GM12878 (cell line): ENCODE measurements around the gene PID1. TPM values are rescaled to one million over a fixed set of nuclear protein-coding genes. Genes with fewer than 3 reads are reported as not detected.

ENCODE experiments used
- ATAC-seq: fragments of 200-7000 bp; cut with Tn5 transposase; 3 replicates; pipeline ENCODE4 v1.9.1; 2020; ENCODE audit warnings: mild to moderate bottlenecking, moderate library complexity
- BruUV-seq: library from RNA; stranded (reverse); fragments of 400-500 nt; replicated peaks from 2 replicates; lab custom pipeline; 2021; lab: Mats Ljungman, UMichigan
- CTCF ChIA-PET: fragments of 300-600 bp; sonication (Branson Sonifier 250); formaldehyde crosslinking; extraction: SDS; loops from one replicate; lab custom pipeline; 2021; ENCODE audit warnings: inconsistent platforms; lab: Yijun Ruan, JAX
- POLR2A ChIA-PET: fragments of 350-600 bp; formaldehyde crosslinking; extraction: SDS; loops from one replicate; lab custom pipeline; 2021; ENCODE audit warnings: inconsistent platforms; lab: Charles Lee
- RAD21 ChIA-PET: fragments of 300-600 bp; sonication (Branson Sonifier 250); formaldehyde crosslinking; loops from one replicate; lab custom pipeline; 2023; ENCODE audit warnings: antibody characterized with exemption; ENCODE audit not compliant: unreplicated experiment; lab: Charles Lee
- SMC1A ChIA-PET: fragments of 300-600 bp; sonication (Branson Sonifier 250); formaldehyde crosslinking; loops from one replicate; lab custom pipeline; 2023; ENCODE audit not compliant: unreplicated experiment, uncharacterized antibody; lab: Charles Lee
- DNase-seq: peaks from one replicate; pipeline ENCODE4 v3.0.0-alpha.2; 2011; ENCODE audit warnings: low read depth, low spot score
- FAIRE-seq: peaks from 3 replicates; lab custom pipeline; 2011; peaks lifted over from hg19 to GRCh38; lab: Jason Lieb, UNC
- H2AFZ ChIP-seq: 2 replicates; pipeline ENCODE4 v1.6.0; 2011; ENCODE audit warnings: low read depth, low read length, control low read depth; ENCODE audit not compliant: control insufficient read depth
- H3K27ac ChIP-seq: 2 replicates; pipeline ENCODE4 v1.5.1; 2011; ENCODE audit warnings: control low read depth; ENCODE audit not compliant: control insufficient read depth, insufficient read depth
- H3K27me3 ChIP-seq, 2 experiments: replicated peaks in 1 of 2; 2 replicates each; pipeline versions ENCODE4 v1.6.0 to v1.6.1; 2011; ENCODE audit warnings: low read length in 1 of 2; ENCODE audit not compliant: control insufficient read depth in 2 of 2, insufficient read depth in 2 of 2
- H3K36me3 ChIP-seq, 2 experiments: 2 replicates each; pipeline ENCODE4 v1.5.1; 2011; ENCODE audit warnings: low read length in 1 of 2; ENCODE audit not compliant: control insufficient read depth in 2 of 2, insufficient read depth in 2 of 2
- H3K4me1 ChIP-seq: 2 replicates; pipeline ENCODE4 v1.6.1; 2011; ENCODE audit warnings: mild to moderate bottlenecking, low read length, moderate library complexity, mixed read lengths; ENCODE audit not compliant: control insufficient read depth, insufficient read depth
- H3K4me2 ChIP-seq: 2 replicates; pipeline ENCODE4 v1.6.0; 2011; ENCODE audit warnings: control low read depth; ENCODE audit not compliant: control insufficient read depth, insufficient read depth
- H3K4me3 ChIP-seq: fragments of 200-600 bp; sonication (generic); 2 replicates; pipeline ENCODE4 v1.5.1; 2016
- H3K79me2 ChIP-seq: 2 replicates; pipeline ENCODE4 v1.6.0; 2011; ENCODE audit warnings: low read length; ENCODE audit not compliant: control insufficient read depth, insufficient read depth
- H3K9ac ChIP-seq: 2 replicates; pipeline ENCODE4 v1.8.0; 2011; ENCODE audit warnings: low read length, control low read depth, mixed read lengths; ENCODE audit not compliant: control insufficient read depth, insufficient read depth
- H3K9me3 ChIP-seq: replicated peaks from 3 replicates; pipeline ENCODE4 v1.5.1; 2011; ENCODE audit warnings: mild to moderate bottlenecking, low read length; ENCODE audit not compliant: control insufficient read depth, insufficient read depth
- H4K20me1 ChIP-seq: 2 replicates; pipeline ENCODE4 v1.6.0; 2011; ENCODE audit not compliant: control insufficient read depth, insufficient read depth
- BCL11A ChIP-seq: IDR thresholded peaks from 2 replicates; pipeline ENCODE4 v1.6.1; 2011; ENCODE audit warnings: low read depth, low read length
- FOXK2 ChIP-seq: fragments of 450-650 bp; IDR thresholded peaks from 2 replicates; pipeline ENCODE4 v1.6.1; 2017; ENCODE audit warnings: mild to moderate bottlenecking, moderate library complexity
- RBBP5 ChIP-seq: fragments of 200-600 bp; sonication (generic); conservative IDR thresholded peaks from 2 replicates; pipeline ENCODE4 v1.6.1; 2016
- SMAD5 ChIP-seq: IDR thresholded peaks from 2 replicates; pipeline ENCODE4 v1.6.1; 2016; ENCODE audit warnings: antibody characterized with exemption, low read depth
- SP1 ChIP-seq: IDR thresholded peaks from one replicate; pipeline ENCODE4 v1.6.1; 2011; ENCODE audit warnings: low read depth, low read length
- WGBS: methylation state at CpG from one replicate; pipeline ENCODE4 v1.1.6; 2016; ENCODE audit warnings: low lambda C conversion rate; ENCODE audit not compliant: insufficient replicate concordance, insufficient coverage; ENCODE audit errors: missing lambda C conversion rate; 5-methylcytosine and 5-hydroxymethylcytosine counted together
- in situ Hi-C: fragments of 300-500 bp; cut with MboI; formaldehyde crosslinking; loops from 9 replicates; pipeline ENCODE4 v1.14.3; 2018; ENCODE audit warnings: mixed read lengths
- intact Hi-C: fragments of 100-400 bp; cut with micrococcal nuclease; formaldehyde crosslinking; loops from one replicate; pipeline ENCODE4 v1.14.2; 2022; ENCODE audit not compliant: unreplicated experiment
- polyA plus RNA-seq, 11 experiments: library from polyadenylated mRNA; depleted of rRNA in 4 of 11; unstranded in 6 of 11; stranded (reverse) in 5 of 11; fragments of >200 nt; fragmentation: Nextera tagmentation in 4 of 11; fragmentation: Illumina TruSeq in 1 of 11; extraction: Ambion mirVana in 4 of 11; extraction: Trizol in 1 of 11; gene quantifications; 1 replicate in 1 of 11; 2 replicates in 10 of 11; pipeline versions ENCODE4 v1.2.1 to v1.2.3, GENCODE V29; 2011 to 2016; ENCODE audit warnings: inconsistent platforms in 2 of 11, missing spikeins in 2 of 11, low read depth in 1 of 11
- total RNA-seq, 4 experiments: library from RNA; depleted of rRNA in 3 of 4; stranded (reverse); fragments of >200 nt in 3 of 4; fragmentation: Illumina TruSeq in 1 of 4; extraction: Trizol in 1 of 4; gene quantifications; 2 replicates each; pipeline versions ENCODE4 v1.2.1 to v1.2.3, GENCODE V29; 2013 to 2021
- TF ChIP-seq, protein P1 (sequence below): fragments of 450-650 bp; IDR thresholded peaks from 2 replicates; pipeline ENCODE4 v1.6.1; 2016; ENCODE audit warnings: mild to moderate bottlenecking, moderate library complexity, borderline replicate concordance
- TF ChIP-seq, protein P2 (sequence below): fragments of 450-650 bp; formaldehyde crosslinking; IDR thresholded peaks from 2 replicates; pipeline ENCODE4 v1.5.0; 2022; ENCODE audit warnings: mild to moderate bottlenecking, missing genetic modification characterization
- TF ChIP-seq, protein P3 (sequence below), 3 experiments: IDR thresholded peaks in 2 of 3; conservative IDR thresholded peaks in 1 of 3; 2 replicates each; pipeline ENCODE4 v1.5.1; 2011; ENCODE audit warnings: low read depth in 3 of 3, low read length in 3 of 3, mild to moderate bottlenecking in 3 of 3, control low read depth in 2 of 3, moderate library complexity in 2 of 3, inconsistent platforms in 1 of 3, mixed read lengths in 1 of 3; ENCODE audit not compliant: control insufficient read depth in 2 of 3, insufficient read depth in 1 of 3; ENCODE audit errors: extremely low read depth in 1 of 3
- TF ChIP-seq, protein P4 (sequence below): IDR thresholded peaks from 2 replicates; pipeline ENCODE4 v1.6.1; 2011; ENCODE audit warnings: borderline replicate concordance, low read depth, mild to moderate bottlenecking, moderate library complexity, mixed read lengths, low read length; ENCODE audit not compliant: insufficient read depth; ENCODE audit errors: extremely low read length

Gene PID1
- total and polyA plus RNA-seq, 10 of the 15 experiments (the other 5 are each of a cell fraction or from before 2014, with no cell fraction given), result not detected

DNA sequence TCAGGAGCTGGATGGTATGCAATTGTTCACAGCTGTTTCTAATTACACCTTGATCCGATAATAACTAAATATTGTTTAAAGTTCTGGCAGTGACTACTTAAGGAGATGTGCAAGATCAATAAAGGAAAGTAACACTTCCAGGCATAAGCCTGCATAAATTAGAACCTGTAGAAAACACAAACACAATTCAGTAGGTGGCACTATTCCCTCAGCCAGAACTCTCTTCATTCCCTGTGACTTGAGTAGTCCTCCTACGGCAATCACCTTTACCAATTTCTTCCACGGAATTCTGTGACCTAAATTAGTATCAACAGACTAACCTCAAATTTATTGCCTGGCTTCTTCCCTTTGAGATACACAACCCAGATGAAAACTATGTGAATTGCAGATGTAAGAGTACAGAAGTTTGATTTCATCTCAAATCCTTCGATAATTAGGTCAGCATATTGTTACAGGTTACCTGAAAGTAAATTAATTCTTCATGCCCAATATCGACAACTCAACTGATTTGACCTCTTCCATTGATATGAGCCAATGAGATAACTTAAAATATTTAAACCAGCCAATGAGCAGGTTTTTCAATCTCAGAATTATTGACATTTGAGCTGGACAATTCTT lies 137.8 kb downstream of the PID1 start:
- ChIA-PET SMC1A (no interaction called here), POLR2A (no interaction called here), CTCF (interaction anchor here (1.3 kb wide), 1 partner anchor 140 kb away, joined by 5 read pairs; no protein-coding TSS in a partner anchor), RAD21 (interaction anchor here (0.9 kb wide), 1 partner anchor 94 kb away, joined by 3 read pairs; no protein-coding TSS in a partner anchor)
- Histone ChIP-seq H4K20me1 (no peaks in the 10 kb centered on the region), H3K9me3 (no peaks in the 10 kb centered on the region), H3K27me3 (no peaks in the 10 kb centered on the region), H3K4me1 (no peaks in the 10 kb centered on the region), H3K79me2 (no peaks in the 10 kb centered on the region), H3K36me3 (no peaks in the 10 kb centered on the region), H3K4me3 (no peak overlapping the region), H3K27ac (no peak overlapping the region), H2AFZ (no peak overlapping the region), H3K9ac (no peak overlapping the region), H3K4me2 (no peak overlapping the region)
- FAIRE-seq, result no peak
- DNase-seq, result no peak
- peak; percentile 29; the same call in 1 of the 3 replicates for ATAC-seq
- WGBS, result 25% methylated on average over 5 of the region's 5 CpGs
- intact Hi-C loops, result loop anchor here (1.0 kb wide), 1 partner anchor 140 kb away; no protein-coding TSS in a partner anchor
- BruUV-seq, result no TSS peak
- in situ Hi-C loops, result no loop called here
- no peak for TF ChIP-seq SP1
- TF ChIP-seq, protein P1, sequence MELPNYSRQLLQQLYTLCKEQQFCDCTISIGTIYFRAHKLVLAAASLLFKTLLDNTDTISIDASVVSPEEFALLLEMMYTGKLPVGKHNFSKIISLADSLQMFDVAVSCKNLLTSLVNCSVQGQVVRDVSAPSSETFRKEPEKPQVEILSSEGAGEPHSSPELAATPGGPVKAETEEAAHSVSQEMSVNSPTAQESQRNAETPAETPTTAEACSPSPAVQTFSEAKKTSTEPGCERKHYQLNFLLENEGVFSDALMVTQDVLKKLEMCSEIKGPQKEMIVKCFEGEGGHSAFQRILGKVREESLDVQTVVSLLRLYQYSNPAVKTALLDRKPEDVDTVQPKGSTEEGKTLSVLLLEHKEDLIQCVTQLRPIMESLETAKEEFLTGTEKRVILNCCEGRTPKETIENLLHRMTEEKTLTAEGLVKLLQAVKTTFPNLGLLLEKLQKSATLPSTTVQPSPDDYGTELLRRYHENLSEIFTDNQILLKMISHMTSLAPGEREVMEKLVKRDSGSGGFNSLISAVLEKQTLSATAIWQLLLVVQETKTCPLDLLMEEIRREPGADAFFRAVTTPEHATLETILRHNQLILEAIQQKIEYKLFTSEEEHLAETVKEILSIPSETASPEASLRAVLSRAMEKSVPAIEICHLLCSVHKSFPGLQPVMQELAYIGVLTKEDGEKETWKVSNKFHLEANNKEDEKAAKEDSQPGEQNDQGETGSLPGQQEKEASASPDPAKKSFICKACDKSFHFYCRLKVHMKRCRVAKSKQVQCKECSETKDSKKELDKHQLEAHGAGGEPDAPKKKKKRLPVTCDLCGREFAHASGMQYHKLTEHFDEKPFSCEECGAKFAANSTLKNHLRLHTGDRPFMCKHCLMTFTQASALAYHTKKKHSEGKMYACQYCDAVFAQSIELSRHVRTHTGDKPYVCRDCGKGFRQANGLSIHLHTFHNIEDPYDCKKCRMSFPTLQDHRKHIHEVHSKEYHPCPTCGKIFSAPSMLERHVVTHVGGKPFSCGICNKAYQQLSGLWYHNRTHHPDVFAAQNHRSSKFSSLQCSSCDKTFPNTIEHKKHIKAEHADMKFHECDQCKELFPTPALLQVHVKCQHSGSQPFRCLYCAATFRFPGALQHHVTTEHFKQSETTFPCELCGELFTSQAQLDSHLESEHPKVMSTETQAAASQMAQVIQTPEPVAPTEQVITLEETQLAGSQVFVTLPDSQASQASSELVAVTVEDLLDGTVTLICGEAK, result no peak
- TF ChIP-seq, protein P2, sequence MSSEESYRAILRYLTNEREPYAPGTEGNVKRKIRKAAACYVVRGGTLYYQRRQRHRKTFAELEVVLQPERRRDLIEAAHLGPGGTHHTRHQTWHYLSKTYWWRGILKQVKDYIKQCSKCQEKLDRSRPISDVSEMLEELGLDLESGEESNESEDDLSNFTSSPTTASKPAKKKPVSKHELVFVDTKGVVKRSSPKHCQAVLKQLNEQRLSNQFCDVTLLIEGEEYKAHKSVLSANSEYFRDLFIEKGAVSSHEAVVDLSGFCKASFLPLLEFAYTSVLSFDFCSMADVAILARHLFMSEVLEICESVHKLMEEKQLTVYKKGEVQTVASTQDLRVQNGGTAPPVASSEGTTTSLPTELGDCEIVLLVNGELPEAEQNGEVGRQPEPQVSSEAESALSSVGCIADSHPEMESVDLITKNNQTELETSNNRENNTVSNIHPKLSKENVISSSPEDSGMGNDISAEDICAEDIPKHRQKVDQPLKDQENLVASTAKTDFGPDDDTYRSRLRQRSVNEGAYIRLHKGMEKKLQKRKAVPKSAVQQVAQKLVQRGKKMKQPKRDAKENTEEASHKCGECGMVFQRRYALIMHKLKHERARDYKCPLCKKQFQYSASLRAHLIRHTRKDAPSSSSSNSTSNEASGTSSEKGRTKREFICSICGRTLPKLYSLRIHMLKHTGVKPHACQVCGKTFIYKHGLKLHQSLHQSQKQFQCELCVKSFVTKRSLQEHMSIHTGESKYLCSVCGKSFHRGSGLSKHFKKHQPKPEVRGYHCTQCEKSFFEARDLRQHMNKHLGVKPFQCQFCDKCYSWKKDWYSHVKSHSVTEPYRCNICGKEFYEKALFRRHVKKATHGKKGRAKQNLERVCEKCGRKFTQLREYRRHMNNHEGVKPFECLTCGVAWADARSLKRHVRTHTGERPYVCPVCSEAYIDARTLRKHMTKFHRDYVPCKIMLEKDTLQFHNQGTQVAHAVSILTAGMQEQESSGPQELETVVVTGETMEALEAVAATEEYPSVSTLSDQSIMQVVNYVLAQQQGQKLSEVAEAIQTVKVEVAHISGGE (CRISPR knock-in tag), result no peak
- TF ChIP-seq, protein P3, sequence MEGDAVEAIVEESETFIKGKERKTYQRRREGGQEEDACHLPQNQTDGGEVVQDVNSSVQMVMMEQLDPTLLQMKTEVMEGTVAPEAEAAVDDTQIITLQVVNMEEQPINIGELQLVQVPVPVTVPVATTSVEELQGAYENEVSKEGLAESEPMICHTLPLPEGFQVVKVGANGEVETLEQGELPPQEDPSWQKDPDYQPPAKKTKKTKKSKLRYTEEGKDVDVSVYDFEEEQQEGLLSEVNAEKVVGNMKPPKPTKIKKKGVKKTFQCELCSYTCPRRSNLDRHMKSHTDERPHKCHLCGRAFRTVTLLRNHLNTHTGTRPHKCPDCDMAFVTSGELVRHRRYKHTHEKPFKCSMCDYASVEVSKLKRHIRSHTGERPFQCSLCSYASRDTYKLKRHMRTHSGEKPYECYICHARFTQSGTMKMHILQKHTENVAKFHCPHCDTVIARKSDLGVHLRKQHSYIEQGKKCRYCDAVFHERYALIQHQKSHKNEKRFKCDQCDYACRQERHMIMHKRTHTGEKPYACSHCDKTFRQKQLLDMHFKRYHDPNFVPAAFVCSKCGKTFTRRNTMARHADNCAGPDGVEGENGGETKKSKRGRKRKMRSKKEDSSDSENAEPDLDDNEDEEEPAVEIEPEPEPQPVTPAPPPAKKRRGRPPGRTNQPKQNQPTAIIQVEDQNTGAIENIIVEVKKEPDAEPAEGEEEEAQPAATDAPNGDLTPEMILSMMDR (IDR thresholded peaks at IDR 0.05 in 2 of 3, conservative IDR thresholded peaks at IDR 0.05 in 1 of 3; ENCODE audit: control insufficient read depth in 2 of 3, extremely low read depth in 1 of 3, insufficient read depth in 1 of 3, low read depth in 3 of 3, low read length in 3 of 3), result peak in 2 of 3 experiments; percentile 25 to 35; a peak in 2 of 6 replicates
- no peak for TF ChIP-seq SMAD5
- TF ChIP-seq BCL11A, result no peak
- TF ChIP-seq, protein P4, sequence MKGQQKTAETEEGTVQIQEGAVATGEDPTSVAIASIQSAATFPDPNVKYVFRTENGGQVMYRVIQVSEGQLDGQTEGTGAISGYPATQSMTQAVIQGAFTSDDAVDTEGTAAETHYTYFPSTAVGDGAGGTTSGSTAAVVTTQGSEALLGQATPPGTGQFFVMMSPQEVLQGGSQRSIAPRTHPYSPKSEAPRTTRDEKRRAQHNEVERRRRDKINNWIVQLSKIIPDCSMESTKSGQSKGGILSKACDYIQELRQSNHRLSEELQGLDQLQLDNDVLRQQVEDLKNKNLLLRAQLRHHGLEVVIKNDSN, result no peak
- TF ChIP-seq FOXK2, result no peak
- no peak for TF ChIP-seq RBBP5
